ENCODE measurements around the gene TRMO.
"Not testable (repeated sequence)": the region's sequence is repeated elsewhere in the genome, so short reads cannot be mapped to it uniquely, and the experiment has no call there.

The TRMO gene

GRCh38 chr9:97962575-97962974 lies 40.3 kb upstream of the TRMO start:
- H3K36me3 ChIP-seq (replicated peaks; ENCODE audit: insufficient read depth, low read length) = no peaks in the 10 kb centered on the region
- H3K27ac ChIP-seq (ENCODE audit: low read length) = no peak overlapping the region
- H3K9me3 ChIP-seq (replicated peaks; ENCODE audit: insufficient read depth, low read length) = no peaks in the 10 kb centered on the region
- H3K27me3 ChIP-seq (replicated peaks; ENCODE audit: insufficient read depth, low read length) = no peaks in the 10 kb centered on the region
- no peaks in the 10 kb centered on the region for H3K4me1 ChIP-seq (ENCODE audit: low read length)
- no peaks in the 10 kb centered on the region for H3K79me2 ChIP-seq (ENCODE audit: low read length)
- H3K4me2 ChIP-seq (ENCODE audit: low read depth, low read length) = 0 out of 2 replicates have a peak overlapping the region, but pooled peaks have one; percentile 13
- no peaks in the 10 kb centered on the region for H3K9me2 ChIP-seq (replicated peaks; ENCODE audit: insufficient read depth, low read length)
- no peaks in the 10 kb centered on the region for H4K20me1 ChIP-seq (ENCODE audit: insufficient read depth, low read length)
- H3F3A ChIP-seq (ENCODE audit: insufficient read depth, low read length) = no peaks in the 10 kb centered on the region
- DNase-seq = no peak
- H3K4me3 ChIP-seq (ENCODE audit: low read length) = no peak overlapping the region
- no peak overlapping the region for H2AFZ ChIP-seq (ENCODE audit: low read length)
- H3K9ac ChIP-seq (ENCODE audit: low read length) = no peak overlapping the region
- TF ChIP-seq CTCF (IDR thresholded peaks at IDR 0.05; ENCODE audit: low read length) = no peak
- no peak for TF ChIP-seq EZH2phosphoT487 (IDR thresholded peaks at IDR 0.05; ENCODE audit: low read length)
- no peak for TF ChIP-seq EZH2 (optimal IDR thresholded peaks at IDR 0.05; ENCODE audit: low read depth, low read length)

GRCh38 chr9:97962136-97962535 lies 39.8 kb upstream of the TRMO start:
- no peaks in the 10 kb centered on the region for H4K20me1 ChIP-seq (ENCODE audit: insufficient read depth, low read length)

DNA sequence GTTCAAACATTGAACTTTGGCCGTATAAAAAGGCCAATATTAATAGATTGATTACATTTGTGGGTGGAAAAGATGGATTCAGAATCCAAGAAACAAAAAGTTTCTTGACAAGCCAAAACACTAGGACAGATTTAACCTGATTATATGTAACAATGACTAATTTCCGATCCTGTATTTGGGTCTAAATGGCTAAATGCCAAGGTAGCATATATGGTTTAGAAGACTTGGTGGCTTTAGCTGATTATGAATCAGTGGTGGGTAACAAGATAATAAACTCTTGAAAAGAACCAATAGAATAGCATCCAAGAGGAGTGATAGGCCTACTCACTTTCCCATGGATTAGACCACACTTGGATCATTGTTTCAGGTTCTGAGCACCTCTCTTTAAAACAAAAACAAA lies 39.1 kb upstream of the TRMO start:
- H3K4me3 ChIP-seq (ENCODE audit: low read length) = no peak overlapping the region

More at GRCh38 chr9:97962136-97962535, 39.8 kb upstream of the TRMO start:
- Histone ChIP-seq H3K79me2 (ENCODE audit: low read length) (no peaks in the 10 kb centered on the region), H3K9me3 (replicated peaks; ENCODE audit: insufficient read depth, low read length) (no peaks in the 10 kb centered on the region), H3K9ac (ENCODE audit: low read length) (no peak overlapping the region), H3F3A (ENCODE audit: insufficient read depth, low read length) (no peaks in the 10 kb centered on the region), H3K27me3 (replicated peaks; ENCODE audit: insufficient read depth, low read length) (no peaks in the 10 kb centered on the region), H3K9me2 (replicated peaks; ENCODE audit: insufficient read depth, low read length) (no peaks in the 10 kb centered on the region), H3K36me3 (replicated peaks; ENCODE audit: insufficient read depth, low read length) (no peaks in the 10 kb centered on the region), H2AFZ (ENCODE audit: low read length) (no peak overlapping the region), H3K4me2 (ENCODE audit: low read depth, low read length) (no peak overlapping the region), H3K4me3 (ENCODE audit: low read length) (no peak overlapping the region), H3K27ac (ENCODE audit: low read length) (no peak overlapping the region), H3K4me1 (ENCODE audit: low read length) (no peaks in the 10 kb centered on the region)
- DNase-seq = no peak
- TF ChIP-seq EZH2phosphoT487 (IDR thresholded peaks at IDR 0.05; ENCODE audit: low read length) (no peak), CTCF (IDR thresholded peaks at IDR 0.05; ENCODE audit: low read length) (no peak), EZH2 (optimal IDR thresholded peaks at IDR 0.05; ENCODE audit: low read depth, low read length) (no peak)

GRCh38 chr9:97960678-97961328 lies 38.5 kb upstream of the TRMO start:
- not testable (repeated sequence) for H3K9ac ChIP-seq (ENCODE audit: low read length); H3K4me1 ChIP-seq (ENCODE audit: low read length); H3K27ac ChIP-seq (ENCODE audit: low read length); DNase-seq; H3K27me3 ChIP-seq (replicated peaks; ENCODE audit: insufficient read depth, low read length); H3K9me2 ChIP-seq (replicated peaks; ENCODE audit: insufficient read depth, low read length); H3K4me3 ChIP-seq (ENCODE audit: low read length); H2AFZ ChIP-seq (ENCODE audit: low read length); H4K20me1 ChIP-seq (ENCODE audit: insufficient read depth, low read length); H3K79me2 ChIP-seq (ENCODE audit: low read length); H3F3A ChIP-seq (ENCODE audit: insufficient read depth, low read length); H3K36me3 ChIP-seq (replicated peaks; ENCODE audit: insufficient read depth, low read length); H3K4me2 ChIP-seq (ENCODE audit: low read depth, low read length); H3K9me3 ChIP-seq (replicated peaks; ENCODE audit: insufficient read depth, low read length)

More for the DNA sequence above, 39.1 kb upstream of the TRMO start:
- TF ChIP-seq EZH2 (optimal IDR thresholded peaks at IDR 0.05; ENCODE audit: low read depth, low read length) (no peak), CTCF (IDR thresholded peaks at IDR 0.05; ENCODE audit: low read length) (no peak), EZH2phosphoT487 (IDR thresholded peaks at IDR 0.05; ENCODE audit: low read length) (no peak)
- no peak for DNase-seq
- Histone ChIP-seq H3K9ac (ENCODE audit: low read length) (no peak overlapping the region), H3F3A (ENCODE audit: insufficient read depth, low read length) (no peaks in the 10 kb centered on the region), H3K27ac (ENCODE audit: low read length) (no peak overlapping the region), H2AFZ (ENCODE audit: low read length) (no peak overlapping the region), H4K20me1 (ENCODE audit: insufficient read depth, low read length) (no peaks in the 10 kb centered on the region), H3K36me3 (replicated peaks; ENCODE audit: insufficient read depth, low read length) (no peaks in the 10 kb centered on the region), H3K9me2 (replicated peaks; ENCODE audit: insufficient read depth, low read length) (no peaks in the 10 kb centered on the region), H3K79me2 (ENCODE audit: low read length) (no peaks in the 10 kb centered on the region), H3K4me2 (ENCODE audit: low read depth, low read length) (no peak overlapping the region), H3K4me1 (ENCODE audit: low read length) (no peaks in the 10 kb centered on the region), H3K27me3 (replicated peaks; ENCODE audit: insufficient read depth, low read length) (no peaks in the 10 kb centered on the region), H3K9me3 (replicated peaks; ENCODE audit: insufficient read depth, low read length) (no peaks in the 10 kb centered on the region)

All from MM.1S (cell line).